Sigmoid colon (tissue), 4 donors: ENCODE measurements around the gene YPEL2.

ENCODE experiments used
- POLR2AphosphoS5 ChIP-seq, 4 donors: sonication (generic); formaldehyde crosslinking; IDR thresholded peaks; one replicate each; pipeline ENCODE4 v1.6.1; 2017; ENCODE audit warnings: antibody characterized with exemption in 4 of 4
- TF ChIP-seq, protein P1 (sequence below), 4 experiments: fragments of 450-650 bp in 3 of 4; fragments of 200-600 bp in 1 of 4; IDR thresholded peaks; one replicate each; pipeline ENCODE4 v1.5.1; 2016 to 2019; ENCODE audit warnings: antibody characterized with exemption in 4 of 4, mild to moderate bottlenecking in 3 of 4, moderate library complexity in 2 of 4

DNA sequence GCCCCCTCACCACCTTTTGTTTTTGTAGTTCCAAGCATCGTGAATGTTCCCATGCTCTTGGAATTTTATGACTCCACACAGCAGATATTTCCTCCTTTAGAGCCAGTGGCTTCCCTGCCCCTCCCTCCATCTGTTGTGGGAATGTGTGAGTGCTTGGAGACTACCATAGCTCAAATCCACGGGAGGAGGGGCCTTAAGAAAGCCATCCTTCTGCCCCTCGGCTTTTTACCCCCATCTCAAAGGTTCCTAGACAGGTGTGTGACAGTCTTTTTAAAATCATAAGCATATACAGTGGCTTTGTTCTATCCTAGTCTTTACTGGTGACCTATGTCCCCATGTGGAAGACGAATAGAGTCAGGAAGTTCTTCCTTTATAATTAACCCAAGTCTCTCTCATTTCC lies 47.2 kb downstream of the YPEL2 start:
- TF ChIP-seq, protein P1, sequence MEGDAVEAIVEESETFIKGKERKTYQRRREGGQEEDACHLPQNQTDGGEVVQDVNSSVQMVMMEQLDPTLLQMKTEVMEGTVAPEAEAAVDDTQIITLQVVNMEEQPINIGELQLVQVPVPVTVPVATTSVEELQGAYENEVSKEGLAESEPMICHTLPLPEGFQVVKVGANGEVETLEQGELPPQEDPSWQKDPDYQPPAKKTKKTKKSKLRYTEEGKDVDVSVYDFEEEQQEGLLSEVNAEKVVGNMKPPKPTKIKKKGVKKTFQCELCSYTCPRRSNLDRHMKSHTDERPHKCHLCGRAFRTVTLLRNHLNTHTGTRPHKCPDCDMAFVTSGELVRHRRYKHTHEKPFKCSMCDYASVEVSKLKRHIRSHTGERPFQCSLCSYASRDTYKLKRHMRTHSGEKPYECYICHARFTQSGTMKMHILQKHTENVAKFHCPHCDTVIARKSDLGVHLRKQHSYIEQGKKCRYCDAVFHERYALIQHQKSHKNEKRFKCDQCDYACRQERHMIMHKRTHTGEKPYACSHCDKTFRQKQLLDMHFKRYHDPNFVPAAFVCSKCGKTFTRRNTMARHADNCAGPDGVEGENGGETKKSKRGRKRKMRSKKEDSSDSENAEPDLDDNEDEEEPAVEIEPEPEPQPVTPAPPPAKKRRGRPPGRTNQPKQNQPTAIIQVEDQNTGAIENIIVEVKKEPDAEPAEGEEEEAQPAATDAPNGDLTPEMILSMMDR (IDR thresholded peaks at IDR 0.05), result no peak
- peak in 1 of 4 donors; percentile 17 for TF ChIP-seq POLR2AphosphoS5 (IDR thresholded peaks at IDR 0.05)
